GM12801 (cell line): ENCODE measurements around the gene NEK11.

Source experiments
- TF ChIP-seq, protein P1 (sequence below): IDR thresholded peaks from one replicate; pipeline ENCODE4 v1.5.1; 2011; ENCODE audit warnings: control low read depth; ENCODE audit not compliant: insufficient read length; ENCODE audit errors: extremely low read depth

NEK11 gene

DNA sequence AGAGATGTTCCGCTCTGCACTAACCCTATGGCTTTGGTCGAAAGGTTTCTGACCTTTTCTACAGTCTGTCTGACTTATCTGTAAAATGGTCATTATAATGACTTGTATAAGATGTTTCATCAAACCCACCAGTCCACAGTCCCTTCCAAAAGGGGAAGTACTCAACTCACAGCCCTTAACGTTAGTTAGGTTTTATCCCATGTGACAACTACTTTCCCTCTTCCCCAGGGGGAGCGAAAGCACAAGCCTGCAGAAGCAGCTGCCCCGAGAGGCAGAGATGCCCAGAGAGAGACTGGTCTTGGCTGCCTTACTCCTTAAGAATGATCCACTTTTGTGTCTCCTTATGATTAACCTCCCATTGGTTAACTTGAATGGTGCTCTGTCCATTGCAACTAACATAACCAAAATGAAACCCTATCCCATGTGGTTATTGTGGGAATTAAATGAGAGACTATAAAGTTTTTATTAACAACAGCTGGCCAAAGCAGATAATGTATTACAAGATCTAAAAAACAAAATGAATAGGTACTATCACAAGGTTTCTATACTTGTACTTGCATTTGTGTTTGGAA, 6.5 kb upstream of the NEK11 start:
- TF ChIP-seq, protein P1, sequence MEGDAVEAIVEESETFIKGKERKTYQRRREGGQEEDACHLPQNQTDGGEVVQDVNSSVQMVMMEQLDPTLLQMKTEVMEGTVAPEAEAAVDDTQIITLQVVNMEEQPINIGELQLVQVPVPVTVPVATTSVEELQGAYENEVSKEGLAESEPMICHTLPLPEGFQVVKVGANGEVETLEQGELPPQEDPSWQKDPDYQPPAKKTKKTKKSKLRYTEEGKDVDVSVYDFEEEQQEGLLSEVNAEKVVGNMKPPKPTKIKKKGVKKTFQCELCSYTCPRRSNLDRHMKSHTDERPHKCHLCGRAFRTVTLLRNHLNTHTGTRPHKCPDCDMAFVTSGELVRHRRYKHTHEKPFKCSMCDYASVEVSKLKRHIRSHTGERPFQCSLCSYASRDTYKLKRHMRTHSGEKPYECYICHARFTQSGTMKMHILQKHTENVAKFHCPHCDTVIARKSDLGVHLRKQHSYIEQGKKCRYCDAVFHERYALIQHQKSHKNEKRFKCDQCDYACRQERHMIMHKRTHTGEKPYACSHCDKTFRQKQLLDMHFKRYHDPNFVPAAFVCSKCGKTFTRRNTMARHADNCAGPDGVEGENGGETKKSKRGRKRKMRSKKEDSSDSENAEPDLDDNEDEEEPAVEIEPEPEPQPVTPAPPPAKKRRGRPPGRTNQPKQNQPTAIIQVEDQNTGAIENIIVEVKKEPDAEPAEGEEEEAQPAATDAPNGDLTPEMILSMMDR = no peak

DNA sequence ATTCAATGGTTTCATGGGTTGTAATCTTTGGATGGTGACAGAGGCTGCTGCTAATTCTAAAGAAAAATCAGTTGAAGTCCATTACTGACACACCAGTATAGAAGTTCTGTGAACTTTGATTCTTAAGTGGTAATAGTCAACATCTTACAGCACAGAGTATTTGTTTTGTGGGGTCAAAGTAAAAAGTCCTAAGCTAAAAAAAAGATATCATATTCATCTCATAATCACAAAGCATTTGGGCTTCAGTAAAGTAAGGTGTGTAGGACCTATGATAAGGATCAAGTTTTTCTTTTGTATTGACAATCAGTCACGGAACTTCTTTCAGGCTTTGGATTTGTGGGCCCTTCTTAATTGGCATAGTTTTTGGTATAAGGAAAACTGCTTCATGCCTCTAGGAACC, 1.1 kb upstream of the NEK11 start:
- TF ChIP-seq, protein P1 = no peak

- TF ChIP-seq, protein P1 = no peak
Measured at GRCh38 chr3:131028844-131029243, 2.2 kb downstream of the NEK11 start.

- TF ChIP-seq, protein P1 = no peak
Measured at GRCh38 chr3:131031660-131032059, 5.0 kb downstream of the NEK11 start.

- TF ChIP-seq, protein P1 = no peak
Measured at GRCh38 chr3:131033480-131034080, 6.9 kb downstream of the NEK11 start.

DNA sequence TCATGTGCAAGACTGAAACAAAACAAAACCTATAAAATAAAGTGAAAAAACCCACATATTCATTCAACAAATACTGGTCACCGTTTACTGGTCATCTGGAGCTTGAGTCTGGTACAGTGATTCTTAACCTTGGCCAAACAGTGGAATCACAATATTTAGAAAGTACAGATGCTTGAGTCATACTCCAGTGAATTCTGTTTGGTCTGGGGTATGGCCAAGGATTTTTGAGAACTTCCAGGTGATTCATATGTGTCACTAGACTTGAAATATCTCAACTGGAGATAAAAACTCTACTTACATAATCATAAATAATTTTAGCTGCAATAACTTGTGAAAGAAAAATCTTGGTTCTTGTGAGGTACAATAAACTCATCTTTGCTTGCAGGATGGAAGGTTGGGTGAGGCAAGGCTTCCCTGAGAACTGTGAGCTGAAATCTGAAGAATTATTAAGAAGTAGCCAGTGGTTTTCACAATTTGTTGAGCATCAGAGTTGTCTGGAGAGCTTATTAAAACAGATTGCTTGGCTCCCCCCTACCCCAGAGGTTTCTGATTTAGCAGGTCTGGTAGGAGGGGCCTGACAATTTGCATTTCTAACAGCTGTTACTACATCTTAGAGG, 9.6 kb downstream of the NEK11 start:
- TF ChIP-seq, protein P1 = no peak

DNA sequence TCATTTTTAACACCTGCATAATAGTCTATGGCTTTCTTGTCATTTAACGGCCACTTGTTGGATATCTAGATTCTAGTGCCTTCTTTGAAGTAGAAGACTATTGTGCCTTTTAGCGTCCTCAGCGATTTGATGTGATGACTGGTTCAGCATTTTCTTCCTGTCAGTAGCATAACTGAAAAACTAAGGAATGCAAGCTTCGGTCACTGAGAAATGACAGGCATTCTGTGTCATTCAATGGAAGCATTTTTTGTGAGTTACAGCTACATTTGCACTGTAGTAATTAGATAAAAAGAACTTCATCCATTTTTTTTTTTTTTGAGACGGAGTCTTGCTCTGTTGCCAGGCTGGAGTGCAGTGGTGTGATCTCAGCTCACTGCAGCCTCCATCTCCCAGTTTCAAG, 10.3 kb downstream of the NEK11 start:
- TF ChIP-seq, protein P1 = no peak
